Measurements from ENCODE around the gene NPR2.

NPR2 gene

GRCh38 chr9:35790025-35790384, 1.4 kb upstream of the NPR2 start:
- Histone ChIP-seq H3K27ac (no peak overlapping the region), H3K27me3 (replicated peaks) (no peaks in the 10 kb centered on the region), H3K4me3 (ENCODE audit: low read depth, low read length) (no peak overlapping the region), H3K36me3 (replicated peaks) (no peaks in the 10 kb centered on the region)
- no peak for DNase-seq
- in situ Hi-C loops (cut with HindIII; ENCODE audit: low pct_ligation_motif_present, low sequenced_read_pairs) = no loop called here
- TF ChIP-seq CTCF (IDR thresholded peaks at IDR 0.05; ENCODE audit: low read depth, low read length, missing control alignments) = no peak

GRCh38 chr9:35790385-35791296, 750 bp upstream of the NPR2 start:
- Histone ChIP-seq H3K27me3 (replicated peaks) (no peaks in the 10 kb centered on the region), H3K36me3 (replicated peaks) (no peaks in the 10 kb centered on the region), H3K4me3 (ENCODE audit: low read depth, low read length) (peak overlapping the region; percentile 39), H3K27ac (no peak overlapping the region)
- peak; percentile 89 for TF ChIP-seq CTCF (IDR thresholded peaks at IDR 0.05; ENCODE audit: low read depth, low read length, missing control alignments)
- in situ Hi-C loops (cut with HindIII; ENCODE audit: low pct_ligation_motif_present, low sequenced_read_pairs) = no loop called here
- DNase-seq = peak; percentile 68

GRCh38 chr9:35792024-35792813, 828 bp downstream of the NPR2 start:
- H3K36me3 ChIP-seq (replicated peaks) = no peaks in the 10 kb centered on the region
- TF ChIP-seq CTCF (IDR thresholded peaks at IDR 0.05; ENCODE audit: low read depth, low read length, missing control alignments) = no peak
- in situ Hi-C loops (cut with HindIII; ENCODE audit: low pct_ligation_motif_present, low sequenced_read_pairs) = no loop called here
- H3K27me3 ChIP-seq (replicated peaks) = no peaks in the 10 kb centered on the region
- H3K27ac ChIP-seq = no peak overlapping the region
- H3K4me3 ChIP-seq (ENCODE audit: low read depth, low read length) = peak overlapping the region; percentile 62
- DNase-seq = no peak

GRCh38 chr9:35792826-35793225, 1.4 kb downstream of the NPR2 start:
- in situ Hi-C loops (cut with HindIII; ENCODE audit: low pct_ligation_motif_present, low sequenced_read_pairs) = no loop called here
- no peak overlapping the region for H3K4me3 ChIP-seq (ENCODE audit: low read depth, low read length)
- TF ChIP-seq CTCF (IDR thresholded peaks at IDR 0.05; ENCODE audit: low read depth, low read length, missing control alignments) = no peak
- no peaks in the 10 kb centered on the region for H3K36me3 ChIP-seq (replicated peaks)
- H3K27ac ChIP-seq = no peak overlapping the region
- H3K27me3 ChIP-seq (replicated peaks) = no peaks in the 10 kb centered on the region
- DNase-seq = no peak

GRCh38 chr9:35793461-35793860, 2.1 kb downstream of the NPR2 start:
- H3K36me3 ChIP-seq (replicated peaks) = no peaks in the 10 kb centered on the region
- no peak overlapping the region for H3K27ac ChIP-seq
- DNase-seq = no peak
- in situ Hi-C loops (cut with HindIII; ENCODE audit: low pct_ligation_motif_present, low sequenced_read_pairs) = no loop called here
- no peaks in the 10 kb centered on the region for H3K27me3 ChIP-seq (replicated peaks)
- H3K4me3 ChIP-seq (ENCODE audit: low read depth, low read length) = no peak overlapping the region
- no peak for TF ChIP-seq CTCF (IDR thresholded peaks at IDR 0.05; ENCODE audit: low read depth, low read length, missing control alignments)
